ENCODE data around the gene PDGFC. TPM values are rescaled to one million over a fixed set of nuclear protein-coding genes. Genes with fewer than 3 reads are reported as not detected.

Gene PDGFC
- total RNA-seq, 1 experiment from 2014 or later, result 4.5 TPM

DNA sequence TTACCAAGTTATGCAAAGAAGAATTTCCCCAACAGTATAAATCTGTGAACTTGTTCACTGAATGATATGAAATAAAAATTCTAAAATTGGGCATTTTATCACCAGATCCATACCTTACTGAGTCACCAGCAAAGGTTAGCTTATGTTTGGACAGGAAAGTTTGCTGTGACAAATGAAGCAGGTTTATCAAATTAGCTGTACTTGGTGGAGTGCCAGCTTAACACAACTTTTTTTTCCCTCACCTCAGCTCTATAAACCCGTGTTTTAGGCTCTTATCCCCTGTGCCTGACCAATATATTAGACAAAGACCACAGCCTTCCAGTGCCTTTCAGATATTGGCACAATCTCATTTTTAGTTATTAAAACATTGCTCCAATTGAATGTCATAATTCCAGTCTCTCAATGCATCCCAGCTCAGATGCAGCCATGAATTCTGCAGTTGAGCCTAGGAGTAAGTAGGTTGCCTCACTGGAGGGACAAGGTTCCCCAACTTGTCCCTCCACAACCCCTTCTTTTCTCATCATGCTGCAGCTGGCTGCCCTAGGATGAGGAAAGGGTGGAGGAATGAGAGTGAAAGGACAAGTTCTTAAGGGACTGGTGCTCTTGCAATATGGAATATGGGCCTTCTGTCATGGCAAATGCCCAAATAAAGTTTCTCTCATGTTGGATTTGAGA is 27.0 kb upstream of the PDGFC start:
- Histone ChIP-seq H3K27ac (ENCODE audit: insufficient read length, low read depth, low read length) (no peak overlapping the region), H2BK12ac (ENCODE audit: insufficient read length, low read depth, low read length) (no peak overlapping the region), H3K56ac (ENCODE audit: insufficient read length, low read depth, low read length) (no peak overlapping the region), H3K9me3 (ENCODE audit: control insufficient read depth, low read depth, low read length) (peaks cover 5% of the 10 kb centered on the region), H3K4me1 (ENCODE audit: insufficient read depth, low read length) (peaks cover 5% of the 10 kb centered on the region; the same call in 1 of the 2 replicates), H4K91ac (ENCODE audit: insufficient read length, low read depth, low read length) (no peak overlapping the region), H3K4me2 (ENCODE audit: insufficient read depth, insufficient read length, low read length) (no peak overlapping the region), H3K14ac (ENCODE audit: insufficient read depth, low read length) (no peak overlapping the region), H4K8ac (replicated peaks; ENCODE audit: insufficient read length, low read depth, low read length) (no peak overlapping the region), H2BK15ac (ENCODE audit: low read depth, low read length) (no peak overlapping the region), H3K79me1 (ENCODE audit: insufficient read depth, low read depth, low read length, poor library complexity, severe bottlenecking) (no peaks in the 10 kb centered on the region), H3K4ac (ENCODE audit: low read depth, low read length) (no peak overlapping the region), H3K79me2 (ENCODE audit: insufficient read depth, low read length) (no peaks in the 10 kb centered on the region), H3K23me2 (ENCODE audit: insufficient read length, low read depth, low read length, poor library complexity, severe bottlenecking) (no peaks in the 10 kb centered on the region), H2BK20ac (ENCODE audit: low read depth, low read length, poor library complexity, severe bottlenecking) (no peak overlapping the region), H4K5ac (ENCODE audit: insufficient read length, low read depth, low read length) (no peak overlapping the region), H3K9ac (ENCODE audit: extremely low read depth, insufficient read length, low read length) (no peak overlapping the region), H3T11ph (ENCODE audit: low read length) (no peak overlapping the region), H2AFZ (ENCODE audit: low read length) (no peak overlapping the region), H3K27me3 (ENCODE audit: insufficient read depth, low read length) (no peaks in the 10 kb centered on the region), H3K18ac (ENCODE audit: insufficient read length, low read depth, low read length) (no peak overlapping the region), H2AK5ac (ENCODE audit: insufficient read length, low read length) (no peak overlapping the region), H2BK5ac (ENCODE audit: insufficient read length, low read length) (no peak overlapping the region), H4K20me1 (ENCODE audit: control insufficient read depth, insufficient read depth, insufficient read length) (no peaks in the 10 kb centered on the region), H2BK120ac (ENCODE audit: low read depth, low read length, poor library complexity, severe bottlenecking) (no peak overlapping the region), H3K23ac (ENCODE audit: insufficient read length, low read depth, low read length) (no peak overlapping the region)
- peak; percentile 29 for DNase-seq
- TF ChIP-seq, protein P1, sequence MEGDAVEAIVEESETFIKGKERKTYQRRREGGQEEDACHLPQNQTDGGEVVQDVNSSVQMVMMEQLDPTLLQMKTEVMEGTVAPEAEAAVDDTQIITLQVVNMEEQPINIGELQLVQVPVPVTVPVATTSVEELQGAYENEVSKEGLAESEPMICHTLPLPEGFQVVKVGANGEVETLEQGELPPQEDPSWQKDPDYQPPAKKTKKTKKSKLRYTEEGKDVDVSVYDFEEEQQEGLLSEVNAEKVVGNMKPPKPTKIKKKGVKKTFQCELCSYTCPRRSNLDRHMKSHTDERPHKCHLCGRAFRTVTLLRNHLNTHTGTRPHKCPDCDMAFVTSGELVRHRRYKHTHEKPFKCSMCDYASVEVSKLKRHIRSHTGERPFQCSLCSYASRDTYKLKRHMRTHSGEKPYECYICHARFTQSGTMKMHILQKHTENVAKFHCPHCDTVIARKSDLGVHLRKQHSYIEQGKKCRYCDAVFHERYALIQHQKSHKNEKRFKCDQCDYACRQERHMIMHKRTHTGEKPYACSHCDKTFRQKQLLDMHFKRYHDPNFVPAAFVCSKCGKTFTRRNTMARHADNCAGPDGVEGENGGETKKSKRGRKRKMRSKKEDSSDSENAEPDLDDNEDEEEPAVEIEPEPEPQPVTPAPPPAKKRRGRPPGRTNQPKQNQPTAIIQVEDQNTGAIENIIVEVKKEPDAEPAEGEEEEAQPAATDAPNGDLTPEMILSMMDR (conservative IDR thresholded peaks at IDR 0.05), result no peak
- no CpG with 5 or more reads among the region's 1 CpG for WGBS (ENCODE audit: extremely low coverage, insufficient read length, low lambda C conversion rate)
- peaks cover 15 to 19% of the 10 kb centered on the region in 2 experiments for H3K9me3 Mint-ChIP-seq
- H3K36me3 Mint-ChIP-seq (ENCODE audit: insufficient read depth in 1 of 3, low read depth in 3 of 3), result peaks cover 0 to 9% (median 8%) of the 10 kb centered on the region in 3 experiments; a peak in 6 of 7 replicates
- peaks cover 2% of the 10 kb centered on the region; the same call in 1 of the 2 replicates for H3K27me3 Mint-ChIP-seq (ENCODE audit: low read depth)
- no peak overlapping the region for H3K4me3 Mint-ChIP-seq
- H3K27ac Mint-ChIP-seq, result no peak overlapping the region
- H3K4me1 Mint-ChIP-seq, result peaks cover 5 to 13% of the 10 kb centered on the region in 2 experiments
